Esophagus muscularis mucosa (tissue), 4 donors: ENCODE measurements around the gene KAT2B. TPM values are rescaled to one million over a fixed set of nuclear protein-coding genes. Genes with fewer than 3 reads are reported as not detected.

Experiments
- DNase-seq: peaks from one replicate; pipeline ENCODE4 v3.0.0-alpha.2; 2017; ENCODE audit errors: extremely low spot score
- H3K27ac ChIP-seq, 4 donors: fragments of 200-600 bp; sonication (generic); replicated peaks in 1 of 4; 1 replicate in 3 of 4; 2 replicates in 1 of 4; pipeline ENCODE4 v1.5.1; 2016 to 2019; ENCODE audit warnings: mild to moderate bottlenecking in 1 of 4
- H3K27me3 ChIP-seq, 4 donors: fragments of 200-600 bp; sonication (generic); one replicate each; pipeline versions ENCODE4 v1.5.1 to v1.6.0; 2016 to 2019
- H3K36me3 ChIP-seq, 4 donors: fragments of 200-600 bp; sonication (generic); one replicate each; pipeline ENCODE4 v1.5.1; 2016 to 2019
- H3K4me1 ChIP-seq, 4 donors: fragments of 200-600 bp; sonication (generic); one replicate each; pipeline ENCODE4 v1.5.1; 2016 to 2019
- H3K4me3 ChIP-seq, 4 donors: fragments of 200-600 bp; sonication (generic); 1 replicate in 2 of 4; 2 replicates in 2 of 4; pipeline ENCODE4 v1.5.1; 2016 to 2019; ENCODE audit warnings: mild to moderate bottlenecking in 4 of 4, moderate library complexity in 1 of 4
- H3K9me3 ChIP-seq, 4 donors: fragments of 200-600 bp; sonication (generic); 1 replicate in 3 of 4; 2 replicates in 1 of 4; pipeline ENCODE4 v1.5.1; 2016 to 2019
- CTCF ChIP-seq, 3 experiments: fragments of 200-600 bp in 2 of 3; fragments of 450-650 bp in 1 of 3; sonication (generic) in 2 of 3; IDR thresholded peaks; one replicate each; pipeline ENCODE4 v1.5.1; 2017 to 2019; ENCODE audit warnings: antibody characterized with exemption in 3 of 3, mild to moderate bottlenecking in 2 of 3, moderate library complexity in 1 of 3
- EP300 ChIP-seq: sonication (generic); formaldehyde crosslinking; IDR thresholded peaks from one replicate; pipeline ENCODE4 v1.6.1; 2017; ENCODE audit warnings: antibody characterized with exemption
- POLR2A ChIP-seq: fragments of 450-650 bp; IDR thresholded peaks from one replicate; pipeline ENCODE4 v1.6.1; 2017; ENCODE audit warnings: antibody characterized with exemption, moderate library complexity, mild to moderate bottlenecking, low read depth
- POLR2AphosphoS5 ChIP-seq, 2 donors: sonication (generic); formaldehyde crosslinking; IDR thresholded peaks; one replicate each; pipeline ENCODE4 v1.6.1; 2017; ENCODE audit warnings: antibody characterized with exemption in 2 of 2
- WGBS: methylation state at CpG from one replicate; pipeline ENCODE4 v1.1.5; 2018; 5-methylcytosine and 5-hydroxymethylcytosine counted together
- intact Hi-C: fragments of 100-400 bp; cut with DNase I; formaldehyde crosslinking; loops from one replicate; pipeline ENCODE4 v1.15.1; 2023
- total RNA-seq, 4 donors: library from RNA; depleted of rRNA; stranded (reverse); fragments of >200 nt; gene quantifications; one replicate each; pipeline versions ENCODE4 v1.1.0 to v1.2.1, GENCODE V29; 2016

KAT2B gene
- total RNA-seq, 4 donors from 2014 or later, result 37.8 to 58.5 (median 49.5) TPM

- DNase-seq, result no peak
- WGBS, result 72% methylated on average over 5 of the region's 5 CpGs
- Histone ChIP-seq H3K9me3 (no peaks in the 10 kb centered on the region), H3K27ac (no peak overlapping the region), H3K27me3 (no peaks in the 10 kb centered on the region), H3K4me1 (peaks cover 23 to 61% (median 48%) of the 10 kb centered on the region in 4 donors), H3K36me3 (no peaks in the 10 kb centered on the region), H3K4me3 (no peak overlapping the region)
- intact Hi-C loops, result no loop called here
- no peak for TF ChIP-seq POLR2AphosphoS5 (IDR thresholded peaks at IDR 0.05)
- TF ChIP-seq EP300, result no peak
Measured at GRCh38 chr3:20064796-20065564, 24.7 kb downstream of the KAT2B start.

- Histone ChIP-seq H3K27me3 (no peaks in the 10 kb centered on the region), H3K36me3 (no peaks in the 10 kb centered on the region), H3K9me3 (no peaks in the 10 kb centered on the region), H3K27ac (no peak overlapping the region), H3K4me3 (no peak overlapping the region), H3K4me1 (peaks cover 18 to 55% (median 40%) of the 10 kb centered on the region in 4 donors)
- DNase-seq, result no peak
- no peak for TF ChIP-seq POLR2A
- no peak for TF ChIP-seq POLR2AphosphoS5 (IDR thresholded peaks at IDR 0.05)
- TF ChIP-seq EP300, result no peak
- no peak for TF ChIP-seq CTCF (IDR thresholded peaks at IDR 0.05)
- intact Hi-C loops, result no loop called here
- 85% methylated on average over 1 of the region's 1 CpG for WGBS
Measured at GRCh38 chr3:20066079-20066478, 25.8 kb downstream of the KAT2B start.

GRCh38 chr3:20066850-20067617, 26.8 kb downstream of the KAT2B start:
- H3K4me1 ChIP-seq, result peaks cover 21 to 56% (median 42%) of the 10 kb centered on the region in 4 donors
- WGBS, result 29% methylated on average over 6 of the region's 6 CpGs
- H3K27me3 ChIP-seq, result no peaks in the 10 kb centered on the region
- peak overlapping the region; percentile 12 to 46 (median 30) for H3K27ac ChIP-seq
- H3K4me3 ChIP-seq, result no peak overlapping the region
- no peaks in the 10 kb centered on the region for H3K9me3 ChIP-seq
- TF ChIP-seq EP300 (no peak), CTCF (IDR thresholded peaks at IDR 0.05) (no peak), POLR2AphosphoS5 (IDR thresholded peaks at IDR 0.05) (no peak), POLR2A (no peak)
- peaks cover 0 to 1% (median 0%) of the 10 kb centered on the region in 4 donors for H3K36me3 ChIP-seq
- no peak for DNase-seq
- intact Hi-C loops, result no loop called here

- Histone ChIP-seq H3K4me3 (no peak overlapping the region), H3K9me3 (no peaks in the 10 kb centered on the region), H3K27me3 (no peaks in the 10 kb centered on the region), H3K27ac (no peak overlapping the region), H3K4me1 (peaks cover 22 to 56% (median 42%) of the 10 kb centered on the region in 4 donors), H3K36me3 (peaks cover 0 to 9% (median 4%) of the 10 kb centered on the region in 4 donors)
- TF ChIP-seq POLR2AphosphoS5 (IDR thresholded peaks at IDR 0.05), result no peak
- no peak for TF ChIP-seq POLR2A
- TF ChIP-seq CTCF (IDR thresholded peaks at IDR 0.05), result no peak
- no peak for TF ChIP-seq EP300
- DNase-seq, result no peak
- intact Hi-C loops, result no loop called here
- 80% methylated on average over 3 of the region's 3 CpGs for WGBS
Measured at GRCh38 chr3:20068512-20069177, 28.4 kb downstream of the KAT2B start.

- no peak overlapping the region for H3K4me3 ChIP-seq
- no peak for TF ChIP-seq POLR2A
- no peak for TF ChIP-seq EP300
- TF ChIP-seq CTCF (IDR thresholded peaks at IDR 0.05), result no peak
- no peak for TF ChIP-seq POLR2AphosphoS5 (IDR thresholded peaks at IDR 0.05)
- H3K27me3 ChIP-seq, result no peaks in the 10 kb centered on the region
- intact Hi-C loops, result no loop called here
- H3K4me1 ChIP-seq, result peaks cover 22 to 54% (median 42%) of the 10 kb centered on the region in 4 donors
- H3K36me3 ChIP-seq, result peaks cover 0 to 14% (median 4%) of the 10 kb centered on the region in 4 donors
- no peaks in the 10 kb centered on the region for H3K9me3 ChIP-seq
- H3K27ac ChIP-seq, result no peak overlapping the region
- DNase-seq, result no peak
Measured at GRCh38 chr3:20069178-20069532, 28.9 kb downstream of the KAT2B start.
